C1 segment of cervical spinal cord (tissue), 14 donors: Measurements from ENCODE around the gene EYS.
A peak's percentile ranks its signal among the peaks of the same experiment; 100 is the strongest.

Experiments
- DNase-seq, 14 donors: peaks; one replicate each; lab custom pipeline; 2025; lab: John Stamatoyannopoulos, UW

EYS gene

DNA sequence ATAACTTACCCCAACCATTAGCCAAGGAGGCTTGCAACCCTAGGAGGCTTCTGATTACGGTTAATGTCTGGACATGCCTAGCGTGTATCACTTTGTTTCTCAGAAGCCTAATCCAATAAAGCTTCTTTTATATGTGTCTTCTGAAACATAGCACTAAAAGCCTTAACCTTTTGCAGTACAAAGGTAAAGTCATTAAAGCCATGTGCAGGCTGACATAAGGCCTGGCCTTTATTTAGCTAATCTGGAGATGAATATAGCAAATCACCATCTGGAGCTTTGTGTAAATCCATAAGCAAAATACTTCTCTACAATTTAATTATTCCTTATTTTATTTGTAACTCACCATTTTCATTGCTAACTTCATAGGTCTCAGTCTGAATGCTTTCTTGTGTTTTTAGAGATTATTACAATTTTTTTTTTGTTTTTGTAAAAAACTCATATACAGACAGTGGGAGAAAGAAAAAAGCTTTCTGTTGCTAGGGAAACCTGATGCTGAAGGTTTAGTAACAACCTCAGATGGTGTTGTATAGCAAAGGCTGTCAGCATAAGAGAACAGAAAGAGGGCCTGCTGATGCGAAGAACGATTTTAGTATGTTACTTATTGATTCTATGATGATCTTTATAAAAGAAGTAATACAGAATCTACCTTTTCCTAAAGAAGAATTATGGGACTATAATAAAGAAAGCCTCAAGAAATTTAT is at the start of gene EYS:
Gene EYS (minus strand): TSS at position 101 of the 701 bp plus-strand sequence. CDS start 211,816 bp downstream, outside the sequence.
- DNase-seq, result no peak

DNA sequence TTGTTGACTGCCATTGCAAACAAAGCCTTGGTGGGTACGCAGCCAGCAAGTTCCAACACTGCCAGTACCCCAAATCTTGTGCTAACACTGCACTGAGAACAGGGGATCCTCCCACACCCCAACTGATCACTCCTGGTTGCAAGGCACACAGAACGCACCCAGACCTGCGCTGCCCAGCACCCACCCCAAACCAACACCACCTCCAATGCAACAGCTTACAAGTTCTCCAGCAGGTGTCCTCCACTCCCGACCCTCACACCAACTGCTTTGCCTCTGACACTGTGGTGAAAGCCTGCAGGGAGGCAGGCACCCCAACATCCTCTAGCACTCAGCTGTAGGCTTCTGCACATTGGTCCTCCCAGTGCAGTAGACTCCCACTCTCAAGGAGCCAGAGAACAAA is 39.3 kb upstream of the EYS start:
- no peak for DNase-seq

DNA sequence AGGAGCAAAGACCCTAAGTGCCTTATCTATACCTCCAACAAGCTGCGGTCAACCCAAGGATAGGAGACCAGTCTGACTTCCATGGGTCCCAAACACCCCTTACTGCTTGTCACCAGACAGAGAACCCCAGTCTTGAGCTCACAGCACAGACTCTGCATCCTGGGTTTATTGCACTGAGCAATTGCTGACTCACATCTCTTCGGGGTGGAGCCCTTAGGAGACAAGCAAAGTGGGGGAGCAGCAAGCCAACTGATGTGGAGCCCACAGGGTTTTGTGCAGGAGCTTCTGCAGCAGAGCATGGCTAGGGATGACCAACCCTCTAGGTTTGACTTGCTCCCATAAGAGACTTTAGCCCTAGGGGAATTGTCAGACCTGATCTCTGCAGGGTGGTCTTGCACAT is 38.6 kb upstream of the EYS start:
- DNase-seq, result no peak

- DNase-seq, result no peak
Measured at GRCh38 chr6:65728879-65729479, 22.0 kb upstream of the EYS start.

DNA sequence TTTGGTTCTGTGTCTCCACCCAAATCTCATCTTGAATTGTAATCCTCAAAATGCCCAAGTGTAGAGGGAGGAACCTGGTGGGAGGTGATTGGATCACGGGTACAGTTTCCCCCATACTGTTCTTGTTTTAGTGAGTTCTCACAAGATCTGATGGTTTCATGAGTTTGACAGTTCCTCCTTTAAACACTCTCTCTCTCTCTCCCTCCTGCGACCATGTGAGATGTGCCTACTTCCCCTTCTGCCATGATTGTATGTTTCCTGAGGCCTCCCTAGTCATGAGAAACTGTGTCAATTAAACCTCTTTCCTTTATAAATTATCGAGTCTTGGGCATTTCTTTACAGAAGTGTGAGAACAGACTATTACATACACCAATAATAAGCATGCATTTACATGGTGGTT is 12.1 kb upstream of the EYS start:
- no peak for DNase-seq

- no peak for DNase-seq
Measured at GRCh38 chr6:65711531-65711930, 4.5 kb upstream of the EYS start.

GRCh38 chr6:65709099-65709830 is 2.2 kb upstream of the EYS start:
- no peak for DNase-seq

DNA sequence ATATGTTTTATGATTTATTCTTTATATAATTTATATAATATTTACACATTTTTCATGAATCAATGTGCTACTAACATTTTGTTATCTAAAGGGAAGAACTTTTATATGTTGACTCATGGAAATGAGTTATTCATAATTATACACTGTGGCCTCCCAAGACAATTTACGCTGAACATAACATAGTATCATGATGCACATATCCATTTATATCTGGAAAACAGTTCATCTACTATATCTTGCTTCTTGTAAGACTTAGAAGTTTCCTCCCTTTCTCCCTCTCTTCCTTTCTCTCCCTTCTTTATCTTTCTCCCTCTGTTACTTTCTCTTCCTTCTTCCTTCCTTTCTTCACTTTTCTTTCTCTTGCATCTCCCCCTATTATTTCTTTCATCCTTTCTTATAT is 1.1 kb upstream of the EYS start:
- no peak for DNase-seq

GRCh38 chr6:65706436-65706835 is 590 bp downstream of the EYS start:
- no peak for DNase-seq

DNA sequence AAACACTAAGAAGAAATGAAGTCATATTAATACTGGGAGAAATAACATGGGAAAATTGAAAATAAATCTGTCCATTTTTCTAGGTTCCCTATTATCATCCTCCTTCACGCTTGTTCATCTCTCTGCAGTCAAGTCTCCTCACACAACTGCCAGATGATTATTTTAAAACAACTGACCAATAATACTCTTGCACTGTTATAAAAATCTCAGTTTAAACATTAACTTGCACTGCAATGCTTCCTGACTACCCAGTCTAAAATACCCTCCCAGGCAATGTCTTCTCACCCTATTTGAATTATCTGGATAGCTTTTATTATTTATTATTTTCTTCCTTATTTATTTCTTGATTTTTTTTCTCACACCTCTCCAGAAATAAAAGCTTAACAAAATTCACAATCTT is 5.7 kb downstream of the EYS start:
- DNase-seq, result no peak

GRCh38 chr6:65700561-65700960 is 6.5 kb downstream of the EYS start:
- DNase-seq, result no peak

DNA sequence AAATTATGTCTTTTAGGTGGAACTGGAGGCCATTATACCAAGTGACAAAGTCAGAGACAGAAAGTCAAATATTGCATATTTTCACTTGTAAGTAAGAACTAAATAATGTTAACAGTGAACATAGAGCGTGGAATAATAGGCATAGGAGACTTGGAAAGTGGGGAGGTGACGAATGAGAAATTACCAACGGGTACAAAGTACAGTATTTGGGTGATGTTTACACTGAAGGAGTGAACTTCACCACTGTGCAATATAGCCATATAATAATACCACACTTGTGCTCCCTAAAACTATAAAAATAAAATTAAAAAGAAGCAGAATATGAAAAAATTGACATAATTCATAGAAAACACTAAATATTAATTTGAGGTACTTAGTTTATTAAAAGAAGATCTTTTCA is 14.9 kb downstream of the EYS start:
- DNase-seq, result no peak

DNA sequence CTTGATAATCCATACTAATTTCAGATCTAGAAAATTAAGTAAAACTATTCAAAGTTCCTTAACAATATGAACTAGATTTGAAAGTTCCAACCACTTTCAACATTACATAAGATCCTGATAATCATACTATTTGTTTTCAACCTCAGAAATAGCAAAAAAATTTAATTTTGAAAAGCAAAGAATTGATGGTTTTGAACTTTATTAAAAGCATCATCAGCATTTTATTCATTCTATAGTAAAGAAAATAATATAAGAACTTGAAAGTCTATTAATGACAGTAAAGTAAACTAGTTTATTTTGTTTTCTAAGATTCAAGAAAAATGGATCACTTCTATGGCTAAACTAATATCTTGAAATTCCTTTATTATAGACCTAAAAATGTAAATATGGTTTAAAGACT is 26.8 kb downstream of the EYS start:
- DNase-seq, result no peak

DNA sequence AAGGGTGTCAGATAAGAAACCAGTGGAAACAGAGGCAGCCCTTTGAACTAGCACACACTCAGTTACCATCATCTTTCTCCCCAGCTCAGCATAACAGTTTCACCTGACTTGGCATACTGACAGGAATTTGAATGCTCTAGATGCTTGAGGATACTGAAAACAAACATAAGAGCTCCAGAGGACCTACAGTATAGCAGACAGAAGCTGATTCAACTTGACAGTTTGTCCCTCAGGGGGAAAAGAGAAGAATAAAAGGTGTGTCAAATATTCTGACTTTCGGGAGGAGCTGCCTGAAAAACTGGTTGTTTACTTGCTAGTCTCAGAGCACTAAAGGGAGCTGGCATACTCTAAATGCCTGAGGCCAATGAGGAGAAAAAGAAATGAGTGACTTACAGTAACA is 35.1 kb downstream of the EYS start:
- DNase-seq, result no peak

DNA sequence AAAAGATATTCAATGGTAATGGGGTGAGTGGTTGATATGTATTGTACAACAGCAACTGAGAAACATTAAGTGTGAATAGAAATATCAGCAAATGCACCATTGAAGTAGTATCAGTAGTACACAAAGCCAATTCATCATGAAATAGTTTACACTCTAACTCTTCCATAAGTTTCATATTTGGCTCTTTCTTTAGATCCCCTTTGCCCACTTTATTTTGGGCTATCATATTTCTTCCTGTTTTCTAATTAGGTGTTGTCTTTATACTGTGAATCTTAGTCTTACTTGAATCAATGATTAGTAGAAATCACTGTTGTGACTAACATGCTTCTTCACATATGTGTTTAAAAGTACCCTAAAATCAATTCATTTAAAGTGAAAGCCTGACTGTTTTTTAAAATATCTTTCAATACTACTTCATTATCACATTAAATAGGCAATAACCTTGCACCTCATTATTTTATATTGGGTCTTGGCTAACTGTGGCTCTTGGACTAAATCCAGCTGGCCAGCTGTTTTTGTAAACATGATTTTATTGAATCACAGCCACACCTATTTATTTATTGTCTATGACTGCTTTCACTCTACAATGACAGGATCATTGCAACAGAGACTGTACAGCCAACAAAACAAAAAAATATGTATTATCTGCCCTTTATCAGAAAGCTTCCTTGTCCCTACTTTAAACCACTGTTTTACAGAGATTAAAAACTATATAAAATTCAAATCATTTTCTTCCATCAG is 38.9 kb downstream of the EYS start:
- DNase-seq, result no peak

DNA sequence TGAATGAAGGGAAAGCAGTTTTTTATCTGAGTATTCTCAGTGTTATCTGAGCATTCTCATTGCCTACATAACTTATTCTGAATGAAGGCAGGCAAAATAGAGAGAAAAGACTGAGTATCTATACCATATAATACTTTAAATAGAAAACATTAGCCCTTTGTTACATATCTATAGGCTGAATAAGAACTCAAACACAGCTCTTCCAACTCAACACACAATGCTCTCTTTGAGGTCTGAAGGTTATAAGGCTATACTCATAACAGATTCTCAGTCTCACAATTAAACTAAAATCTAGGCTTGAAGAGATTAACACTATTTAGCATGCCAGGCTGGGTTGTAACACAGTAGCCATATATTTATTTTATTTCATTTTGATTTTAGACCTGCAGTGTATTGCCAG is 56.9 kb downstream of the EYS start:
- DNase-seq, result no peak

- no peak for DNase-seq
Measured at GRCh38 chr6:65649392-65649791, 57.6 kb downstream of the EYS start.

GRCh38 chr6:65646544-65646943 is 60.5 kb downstream of the EYS start:
- DNase-seq, result no peak

- no peak for DNase-seq
Measured at GRCh38 chr6:65642776-65643175, 64.2 kb downstream of the EYS start.

- peak in 2 of 14 donors; percentile 5 to 16 for DNase-seq
Measured at GRCh38 chr6:65638047-65638831, 68.8 kb downstream of the EYS start.

- DNase-seq, result no peak
Measured at GRCh38 chr6:65637289-65638046, 69.6 kb downstream of the EYS start.
